Heart right ventricle (tissue), 16 donors: Measurements from ENCODE around the gene DENND1C. TPM values are rescaled to one million over a fixed set of nuclear protein-coding genes. Genes with fewer than 3 reads are reported as not detected.
A peak's percentile ranks its signal among the peaks of the same experiment; 100 is the strongest.

Experiments used
- ATAC-seq, 8 donors: fragments of 200-7000 bp; cut with Tn5 transposase; one replicate each; pipeline ENCODE4 v1.9.1; 2020; ENCODE audit warnings: mild to moderate bottlenecking in 8 of 8, moderate library complexity in 8 of 8, moderate number of reproducible peaks in 1 of 8
- DNase-seq, 2 donors: peaks; one replicate each; pipeline ENCODE4 v3.0.0-alpha.2; 2020
- H3K27ac ChIP-seq, 10 donors: fragments of 200-600 bp; sonication (generic) in 2 of 10; one replicate each; pipeline versions ENCODE4 v1.5.0 to v1.8.0; 2020 to 2022; ENCODE audit warnings: mild to moderate bottlenecking in 3 of 10
- H3K27me3 ChIP-seq, 7 donors: fragments of 200-600 bp; one replicate each; pipeline ENCODE4 v1.8.0; 2021 to 2022; ENCODE audit warnings: mild to moderate bottlenecking in 2 of 7
- H3K36me3 ChIP-seq, 9 donors: fragments of 200-600 bp; sonication (generic) in 1 of 9; one replicate each; pipeline versions ENCODE4 v1.5.0 to v1.8.0; 2020 to 2022; ENCODE audit warnings: mild to moderate bottlenecking in 2 of 9
- H3K4me1 ChIP-seq, 9 donors: fragments of 200-600 bp; sonication (generic) in 1 of 9; one replicate each; pipeline versions ENCODE4 v1.5.0 to v1.8.0; 2020 to 2022; ENCODE audit warnings: mild to moderate bottlenecking in 4 of 9
- H3K4me3 ChIP-seq, 10 donors: fragments of 200-600 bp; sonication (generic) in 2 of 10; one replicate each; pipeline versions ENCODE4 v1.5.0 to v1.8.0; 2020 to 2022; ENCODE audit warnings: mild to moderate bottlenecking in 7 of 10, moderate library complexity in 2 of 10
- H3K9me3 ChIP-seq, 11 donors: fragments of 200-600 bp in 10 of 11; sonication (generic) in 2 of 11; one replicate each; pipeline versions ENCODE4 v1.5.0 to v1.8.0; 2013 to 2022; ENCODE audit warnings: mild to moderate bottlenecking in 2 of 11, control low read depth in 1 of 11, moderate library complexity in 1 of 11
- WGBS, 2 donors: extraction: QIAGEN DNeasy Blood & Tissue Kit; methylation state at CpG; one replicate each; pipeline ENCODE4 v1.1.7; 2013; ENCODE audit warnings: inconsistent platforms in 1 of 2; 5-methylcytosine and 5-hydroxymethylcytosine counted together
- intact Hi-C, 10 donors: fragments of 100-400 bp; cut with DNase I; formaldehyde crosslinking; loops; one replicate each; pipeline versions ENCODE4 v1.11.1 to v1.14.2; 2022
- polyA plus RNA-seq, 2 donors: library from polyadenylated mRNA; stranded (reverse); fragments of 200-250 nt; gene quantifications; one replicate each; pipeline ENCODE4 v1.2.3, GENCODE V29; 2013
- total RNA-seq, 10 donors: library from RNA; stranded (reverse); fragmentation: NEBNext Ultra II Directional in 3 of 10; extraction: Animal tissue kit (Norgen Biotek cat#: 25700) in 3 of 10; gene quantifications; one replicate each; pipeline versions ENCODE4 v1.2.1 to v1.2.4, GENCODE V29; 2021 to 2023
- TF ChIP-seq, protein P1 (sequence below), 9 donors: fragments of 200-600 bp; sonication (generic) in 2 of 9; IDR thresholded peaks; one replicate each; pipeline versions ENCODE4 v1.5.0 to v1.8.0; 2021 to 2022; ENCODE audit warnings: antibody characterized with exemption in 9 of 9, mild to moderate bottlenecking in 5 of 9, moderate library complexity in 1 of 9
- donor health status: Arrhythmogenic right ventricular cardiomyopathy.
- donor health status: ischemic (EF 13 %, LVEDD 7.1; RV severe dilation, severe dysfunction).
- donor health status: healthy with polysubstance abuse.
- donor health status: DM: no; HTN: yes; CAD: no.
- donor health status: DM: no; HTN: no; CAD: no.
- donor health status: ischemic (EF 25% LVEDD 6.9; RV normal size, moderate dysfunction).
- donor health status: ischemic (EF 25% LVEDD 5.7; RV mildly dilated, moderate dysfunction).
- donor health status: healthy.
- donor health status: DM: yes; HTN: yes; CAD: no.
- donor health status: Ischemic cardiomyopathy.
- donor health status: ischemic (EF 35%, LVEDD 5.7; RV mildly dilated, moderate dysfunction).
- donor health status: nonischemic (EF 11% LVEDD 7.7; RV severe dilation, severe dysfunction).
- donor health status: DM: yes; HTN: yes; CAD: no.
- donor health status: PGD.
- donor health status: ischemic (EF 29% LVEDD 5.4; RV normal size, mild dysfunction).
- donor health status: nonischemic (EF 23%, LVEDD 6.1; RV moderate dilation, normal function).

Gene DENND1C
- total and polyA plus RNA-seq, 12 donors, result 0.09 to 4.0 (median 0.69) TPM

DNA sequence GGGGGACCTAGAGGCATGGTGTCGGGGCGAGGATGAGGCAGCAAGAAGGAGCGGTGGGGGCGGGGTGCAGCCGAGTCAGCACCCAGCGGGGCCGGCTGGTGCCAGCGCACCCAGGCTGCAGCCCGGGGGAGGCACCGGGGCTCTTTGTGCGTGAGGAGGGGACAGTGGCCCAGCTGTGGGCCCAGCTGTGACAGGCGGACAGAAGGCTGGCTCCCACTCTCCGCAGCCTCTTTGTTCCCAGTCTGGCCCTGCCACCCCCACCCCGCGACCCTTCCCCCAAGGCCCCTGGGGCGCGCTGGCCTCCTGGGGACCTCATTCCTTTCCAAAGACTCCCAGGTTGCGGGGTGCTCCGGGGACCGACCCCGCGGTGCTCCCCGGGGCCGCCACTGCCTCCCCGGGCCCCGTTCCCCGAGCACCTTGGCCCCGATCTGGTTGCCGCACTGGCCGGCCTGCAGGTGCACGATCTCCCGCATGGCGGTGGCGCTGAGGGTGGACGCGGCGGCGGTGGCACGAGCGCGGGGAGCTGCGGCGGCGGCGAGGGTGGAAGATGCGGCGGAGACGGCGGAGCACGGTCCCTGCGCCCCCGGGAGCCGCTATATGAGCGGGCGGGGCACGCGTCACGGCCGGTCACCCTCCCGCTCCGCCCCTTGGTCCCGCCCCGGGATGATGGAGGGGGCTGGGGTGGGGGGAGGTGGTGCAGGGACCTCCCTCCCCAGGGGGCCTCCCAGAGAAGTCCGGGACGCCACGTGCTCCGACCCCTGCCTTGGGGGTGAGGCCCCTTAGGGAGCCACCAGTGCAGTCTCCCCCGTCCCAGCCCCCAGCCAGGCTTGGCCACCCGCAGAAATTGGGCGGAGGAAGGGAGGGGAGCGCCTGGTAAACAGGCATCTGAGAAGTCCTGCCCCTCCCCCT, 20.4 kb upstream of the DENND1C start, which contains the start of gene TUBB4A:
Gene TUBB4A (minus strand): TSS at position 570 of the 909 bp plus-strand sequence. CDS start 97 bp downstream, at position 473.
- Histone ChIP-seq H3K9me3 (no peaks in the 10 kb centered on the region), H3K4me3 (peak within 1 kb of the TSS; percentile 29 to 52 (median 46)), H3K36me3 (no peaks in the 10 kb centered on the region), H3K4me1 (peaks cover 0 to 15% (median 12%) of the 10 kb centered on the region in 9 donors), H3K27me3 (peaks cover 19 to 63% (median 52%) of the 10 kb centered on the region in 7 donors), H3K27ac (peak within 1 kb of the TSS in 2 of 10 donors; percentile 6 to 8)
- ATAC-seq (peak in 7 of 8 donors; percentile 41 to 72 (median 56)), DNase-seq (peak; percentile 11 to 55)
- WGBS, 2 donors, result 1 to 2% methylated on average over 63 to 71 of the region's 71 CpGs
- intact Hi-C loops, result no loop called here
- TF ChIP-seq, protein P1, sequence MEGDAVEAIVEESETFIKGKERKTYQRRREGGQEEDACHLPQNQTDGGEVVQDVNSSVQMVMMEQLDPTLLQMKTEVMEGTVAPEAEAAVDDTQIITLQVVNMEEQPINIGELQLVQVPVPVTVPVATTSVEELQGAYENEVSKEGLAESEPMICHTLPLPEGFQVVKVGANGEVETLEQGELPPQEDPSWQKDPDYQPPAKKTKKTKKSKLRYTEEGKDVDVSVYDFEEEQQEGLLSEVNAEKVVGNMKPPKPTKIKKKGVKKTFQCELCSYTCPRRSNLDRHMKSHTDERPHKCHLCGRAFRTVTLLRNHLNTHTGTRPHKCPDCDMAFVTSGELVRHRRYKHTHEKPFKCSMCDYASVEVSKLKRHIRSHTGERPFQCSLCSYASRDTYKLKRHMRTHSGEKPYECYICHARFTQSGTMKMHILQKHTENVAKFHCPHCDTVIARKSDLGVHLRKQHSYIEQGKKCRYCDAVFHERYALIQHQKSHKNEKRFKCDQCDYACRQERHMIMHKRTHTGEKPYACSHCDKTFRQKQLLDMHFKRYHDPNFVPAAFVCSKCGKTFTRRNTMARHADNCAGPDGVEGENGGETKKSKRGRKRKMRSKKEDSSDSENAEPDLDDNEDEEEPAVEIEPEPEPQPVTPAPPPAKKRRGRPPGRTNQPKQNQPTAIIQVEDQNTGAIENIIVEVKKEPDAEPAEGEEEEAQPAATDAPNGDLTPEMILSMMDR (IDR thresholded peaks at IDR 0.05), result no peak

- no peak overlapping the region for H3K27ac ChIP-seq
- no peak for DNase-seq
- H3K27me3 ChIP-seq, result peaks cover 19 to 63% (median 52%) of the 10 kb centered on the region in 7 donors
- peaks cover 0 to 15% (median 12%) of the 10 kb centered on the region in 9 donors for H3K4me1 ChIP-seq
- intact Hi-C loops, result no loop called here
- no peaks in the 10 kb centered on the region for H3K9me3 ChIP-seq
- H3K4me3 ChIP-seq, result peak overlapping the region in 8 of 10 donors; percentile 29 to 52 (median 46)
- 52 to 54% methylated on average over 24 of the region's 24 CpGs for WGBS, 2 donors
- H3K36me3 ChIP-seq, result no peaks in the 10 kb centered on the region
- no peak for ATAC-seq
- TF ChIP-seq, protein P1 (IDR thresholded peaks at IDR 0.05), result no peak
These were observed 19.5 kb upstream of the DENND1C start for GRCh38 chr19:6500837-6501739.

- H3K27ac ChIP-seq, result no peak overlapping the region
- H3K36me3 ChIP-seq, result no peaks in the 10 kb centered on the region
- H3K4me3 ChIP-seq, result no peak overlapping the region
- 66 to 70% methylated on average over 17 of the region's 17 CpGs for WGBS, 2 donors
- intact Hi-C loops, result no loop called here
- ATAC-seq (no peak), DNase-seq (no peak)
- peaks cover 0 to 15% (median 12%) of the 10 kb centered on the region in 9 donors for H3K4me1 ChIP-seq
- TF ChIP-seq, protein P1 (IDR thresholded peaks at IDR 0.05), result no peak
- H3K27me3 ChIP-seq, result peaks cover 19 to 61% (median 50%) of the 10 kb centered on the region in 7 donors
- H3K9me3 ChIP-seq, result no peaks in the 10 kb centered on the region
These were observed 17.6 kb upstream of the DENND1C start for GRCh38 chr19:6499052-6499790.
